K562 (cell line): ENCODE data around the gene NFATC3. TPM values are rescaled to one million over a fixed set of nuclear protein-coding genes. Genes with fewer than 3 reads are reported as not detected.
A peak's percentile ranks its signal among the peaks of the same experiment; 100 is the strongest.
"Not testable (repeated sequence)": the region's sequence is repeated elsewhere in the genome, so short reads cannot be mapped to it uniquely, and the experiment has no call there.

Experiments used
- ATAC-seq: fragments of 200-7000 bp; cut with Tn5 transposase; 3 replicates; pipeline ENCODE4 v1.9.1; 2020; ENCODE audit warnings: moderate library complexity
- BruUV-seq: library from RNA; stranded (reverse); fragments of 400-500 nt; replicated peaks from 2 replicates; lab custom pipeline; 2021; lab: Mats Ljungman, UMichigan
- CTCF ChIA-PET: fragments of 300-600 bp; formaldehyde crosslinking; extraction: SDS; loops from one replicate; lab custom pipeline; 2021; ENCODE audit warnings: low intra/inter-chr PET ratio; lab: Yijun Ruan, JAX
- POLR2A ChIA-PET: fragments of 300-600, 350-650 bp; sonication (Branson Sonifier 250); formaldehyde crosslinking; extraction: SDS; loops from one replicate; lab custom pipeline; 2021; ENCODE audit warnings: antibody characterized with exemption, inconsistent platforms; lab: Yijun Ruan, JAX
- DNase-seq, 4 experiments: peaks; one replicate each; pipeline versions ENCODE4 v3.0.0 to v3.0.0-alpha.2; 2011 to 2018; ENCODE audit warnings: low spot score in 3 of 4, mixed read lengths in 3 of 4; ENCODE audit errors: extremely low read depth in 1 of 4
- FAIRE-seq: peaks from 2 replicates; lab custom pipeline; 2011; peaks lifted over from hg19 to GRCh38; lab: Jason Lieb, UNC
- H2AFZ ChIP-seq: 2 replicates; pipeline ENCODE4 v1.6.0; 2011; ENCODE audit warnings: low read depth, low read length, control low read depth, inconsistent platforms
- H3K27ac ChIP-seq: fragments of 200-600 bp; 3 replicates; pipeline ENCODE4 v1.8.0; 2011; ENCODE audit warnings: low read depth, mild to moderate bottlenecking, control low read depth, inconsistent platforms, low read length, moderate library complexity, mixed read lengths; ENCODE audit errors: extremely low read depth
- H3K27me3 ChIP-seq, 2 experiments: fragments of 300-600 bp in 1 of 2; 2 replicates in 1 of 2; 3 replicates in 1 of 2; pipeline versions ENCODE4 v1.6.0 to v1.8.0; 2011; ENCODE audit warnings: inconsistent platforms in 2 of 2, low read length in 2 of 2, mild to moderate bottlenecking in 1 of 2, mixed read lengths in 1 of 2, moderate library complexity in 1 of 2; ENCODE audit not compliant: control insufficient read depth in 2 of 2, insufficient read depth in 2 of 2
- H3K36me3 ChIP-seq: fragments of 300-600 bp; 3 replicates; pipeline ENCODE4 v1.8.0; 2011; ENCODE audit warnings: mild to moderate bottlenecking, low read length, inconsistent platforms; ENCODE audit not compliant: control insufficient read depth, insufficient read depth
- H3K4me1 ChIP-seq, 2 experiments: fragments of 200-600 bp in 1 of 2; replicated peaks in 1 of 2; 2 replicates in 1 of 2; 3 replicates in 1 of 2; pipeline versions ENCODE4 v1.5.1 to v1.8.0; 2011; ENCODE audit warnings: inconsistent platforms in 2 of 2, low read length in 2 of 2, mild to moderate bottlenecking in 1 of 2, mixed read lengths in 1 of 2, moderate library complexity in 1 of 2; ENCODE audit not compliant: control insufficient read depth in 2 of 2, insufficient read depth in 2 of 2
- H3K4me2 ChIP-seq: 2 replicates; pipeline ENCODE4 v1.6.1; 2011; ENCODE audit warnings: low read length, control low read depth, inconsistent platforms, mixed read lengths; ENCODE audit not compliant: insufficient read depth
- H3K4me3 ChIP-seq: fragments of 200-600 bp; sonication (generic), shearing (Covaris generic); 2 replicates; pipeline ENCODE4 v1.5.1; 2016; ENCODE audit warnings: control low read depth, inconsistent platforms
- H3K79me2 ChIP-seq: fragments of 200-600 bp; 3 replicates; pipeline ENCODE4 v1.8.0; 2011; ENCODE audit warnings: low read length, inconsistent platforms; ENCODE audit not compliant: control insufficient read depth, insufficient read depth
- H3K9ac ChIP-seq, 2 experiments: 2 replicates each; pipeline versions ENCODE4 v1.6.0 to v1.6.1; 2011; ENCODE audit warnings: low read depth in 2 of 2, low read length in 2 of 2, control low read depth in 1 of 2, inconsistent platforms in 1 of 2, mild to moderate bottlenecking in 1 of 2, mixed read lengths in 1 of 2; ENCODE audit not compliant: insufficient read depth in 1 of 2
- H3K9me1 ChIP-seq: one replicate; pipeline ENCODE4 v1.6.0; 2011; ENCODE audit warnings: inconsistent platforms, mild to moderate bottlenecking, low read length, moderate library complexity; ENCODE audit not compliant: control insufficient read depth, insufficient read depth
- H3K9me3 ChIP-seq: replicated peaks from 2 replicates; pipeline ENCODE4 v1.5.1; 2011; ENCODE audit warnings: low read depth, low read length, inconsistent platforms; ENCODE audit not compliant: control insufficient read depth, insufficient read depth
- H4K20me1 ChIP-seq: replicated peaks from 2 replicates; pipeline ENCODE4 v1.6.1; 2011; ENCODE audit warnings: low read length, inconsistent platforms, mixed read lengths; ENCODE audit not compliant: control insufficient read depth, insufficient read depth
- CEBPB ChIP-seq: fragments of 450-650 bp; IDR thresholded peaks from 2 replicates; pipeline ENCODE4 v1.6.1; 2016; ENCODE audit warnings: missing genetic modification characterization, missing compliant biosample characterization
- WGBS: fragments of 100-300 bp; shearing (Covaris generic); methylation state at CpG from one replicate; pipeline ENCODE4 v1.1.6; 2016; ENCODE audit warnings: low coverage, mixed read lengths; ENCODE audit not compliant: insufficient coverage; ENCODE audit errors: missing lambda C conversion rate; 5-methylcytosine and 5-hydroxymethylcytosine counted together
- in situ Hi-C: fragments of 300-500 bp; cut with MboI; formaldehyde crosslinking; loops from 4 replicates; pipeline ENCODE4 v1.15.0; 2018; ENCODE audit warnings: inconsistent platforms, mixed read lengths
- intact Hi-C: fragments of 100-400 bp; cut with micrococcal nuclease; formaldehyde crosslinking; loops from 2 replicates; pipeline ENCODE4 v1.14.2; 2022
- polyA plus RNA-seq, 8 experiments: library from polyadenylated mRNA; depleted of rRNA in 4 of 8; stranded (reverse) in 5 of 8; unstranded in 3 of 8; fragments of >200 nt; fragmentation: Nextera tagmentation in 2 of 8; fragmentation: Illumina TruSeq in 1 of 8; extraction: Ambion mirVana in 2 of 8; extraction: Trizol in 1 of 8; gene quantifications; 2 replicates each; pipeline versions ENCODE4 v1.2.1 to v1.2.3, GENCODE V29; 2011 to 2014; ENCODE audit warnings: inconsistent platforms in 1 of 8, missing spikeins in 1 of 8
- total RNA-seq, 7 experiments: library from RNA; depleted of rRNA in 6 of 7; stranded (reverse); fragments of >200 nt in 6 of 7; fragmentation: Illumina TruSeq in 2 of 7; extraction: Trizol in 2 of 7; gene quantifications; 2 replicates each; pipeline versions ENCODE4 v1.2.1 to v1.2.3, GENCODE V29; 2011 to 2021; ENCODE audit warnings: low replicate concordance in 1 of 7

NFATC3 gene
- total and polyA plus RNA-seq, 9 of the 15 experiments (the other 6 are each of a cell fraction or from before 2014, with no cell fraction given), result 15.7 to 98.4 (median 59.4) TPM

DNA sequence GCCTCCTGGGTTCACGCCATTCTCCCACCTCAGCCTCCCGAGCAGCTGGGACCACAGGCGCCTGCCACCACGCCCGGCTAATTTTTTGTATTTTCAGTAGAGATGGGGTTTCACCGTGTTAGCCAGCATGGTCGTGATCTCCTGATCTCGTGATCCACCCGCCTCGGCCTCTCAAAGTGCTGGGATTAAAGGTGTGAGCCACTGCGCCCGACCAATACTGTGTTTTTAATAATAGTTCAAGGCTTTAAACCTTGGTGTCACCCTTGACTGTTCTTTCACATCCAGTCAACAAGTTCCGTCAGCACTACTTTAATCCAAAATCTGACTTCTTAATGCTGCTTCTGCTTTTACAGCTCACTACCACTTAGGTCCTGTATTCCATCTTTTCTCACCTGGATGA, 33.8 kb downstream of the NFATC3 start:
- ATAC-seq, CTCF ChIA-PET, BruUV-seq, H3K9me3 ChIP-seq, DNase-seq, H3K27ac ChIP-seq, H3K9me1 ChIP-seq, H3K27me3 ChIP-seq, H3K4me3 ChIP-seq, in situ Hi-C loops, H2AFZ ChIP-seq, H3K9ac ChIP-seq, intact Hi-C loops, H3K4me1 ChIP-seq, H3K4me2 ChIP-seq, FAIRE-seq: not testable (repeated sequence)
- H3K79me2 ChIP-seq, result peaks cover 100% of the 10 kb centered on the region
- peaks cover 23% of the 10 kb centered on the region for H3K36me3 ChIP-seq
- H4K20me1 ChIP-seq, result peaks cover 18% of the 10 kb centered on the region; the same call in 1 of the 2 replicates
- 92% methylated on average over 8 of the region's 13 CpGs for WGBS
- POLR2A ChIA-PET, result interaction anchor here (2.4 to 4.0 kb wide), 2 partner anchors 10 to 28 kb away, joined by 9 to 17 read pairs; no protein-coding TSS in a partner anchor

DNA sequence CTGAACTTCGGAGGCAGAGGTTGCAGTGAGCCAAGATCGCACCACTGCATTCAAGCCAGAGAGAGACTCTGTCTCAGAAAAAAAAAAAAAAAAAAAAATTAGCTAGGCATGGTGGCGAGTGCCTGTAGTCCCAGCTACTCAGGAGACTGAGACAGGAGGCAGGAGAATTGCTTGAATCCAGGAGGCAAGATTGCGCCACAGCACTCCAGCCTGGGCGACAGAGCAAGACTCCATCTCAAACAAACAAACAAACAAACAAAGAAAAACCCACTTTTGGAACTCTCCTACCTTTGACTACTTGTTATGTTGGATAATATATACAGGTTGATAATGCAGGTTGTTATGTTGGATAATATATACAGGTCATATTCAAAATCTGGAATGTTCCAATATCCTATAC, 35.3 kb downstream of the NFATC3 start:
- intact Hi-C loops, H3K4me1 ChIP-seq, BruUV-seq, H3K27ac ChIP-seq, DNase-seq, in situ Hi-C loops, H3K27me3 ChIP-seq, CTCF ChIA-PET, H3K9me1 ChIP-seq, FAIRE-seq, H3K4me3 ChIP-seq, H3K9ac ChIP-seq, H2AFZ ChIP-seq, H3K4me2 ChIP-seq, ATAC-seq, H3K9me3 ChIP-seq: not testable (repeated sequence)
- peak; percentile 60; the same call in 1 of the 2 replicates for TF ChIP-seq CEBPB (tag)
- Histone ChIP-seq H4K20me1 (0 out of 2 replicates have a peak, but pooled peaks cover 11% of the 10 kb centered on the region), H3K36me3 (peaks cover 27% of the 10 kb centered on the region), H3K79me2 (peaks cover 95% of the 10 kb centered on the region)
- POLR2A ChIA-PET, result interaction anchor here (0.8 to 4.0 kb wide), 7 partner anchors 8 to 190 kb away, joined by 3 to 17 read pairs (median 3); partner anchors contain the start of genes PRMT7 and SLC7A6OS
- 88% methylated on average over 5 of the region's 5 CpGs for WGBS
